ENCODE measurements around the gene ESPNL.

The ESPNL gene

DNA sequence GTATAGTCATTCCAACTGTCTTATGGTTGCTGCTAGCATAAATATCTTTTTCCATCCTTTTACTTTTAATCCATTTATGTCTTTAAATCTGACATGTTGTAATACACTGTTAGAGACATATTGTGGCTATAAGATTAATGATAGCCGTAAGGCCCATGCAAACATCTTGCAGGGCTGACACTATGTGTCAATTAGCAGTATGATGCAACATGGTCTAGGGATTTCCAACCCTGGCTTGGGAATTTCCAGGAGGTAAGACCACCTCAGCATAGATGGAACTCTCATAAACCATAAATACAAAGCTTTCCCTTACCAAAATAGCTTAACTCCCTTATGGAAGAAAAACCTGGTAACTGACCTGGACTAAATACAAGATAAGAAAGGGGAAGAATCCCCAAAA lies 22.8 kb upstream of the ESPNL start:
- Histone ChIP-seq H3K4me3 (ENCODE audit: low read length) (no peak overlapping the region), H3K4me2 (ENCODE audit: low read length) (no peak overlapping the region), H3K79me2 (ENCODE audit: control insufficient read depth, low read length) (0 out of 2 replicates have a peak, but pooled peaks cover 2% of the 10 kb centered on the region), H3K9me2 (replicated peaks; ENCODE audit: control insufficient read depth, low read length) (no peaks in the 10 kb centered on the region), H3K36me3 (ENCODE audit: control insufficient read depth, low read length) (peaks cover 58% of the 10 kb centered on the region), H4K20me1 (ENCODE audit: control insufficient read depth, insufficient read depth, low read depth, low read length) (no peaks in the 10 kb centered on the region), H3K4me1 (ENCODE audit: control insufficient read depth, low read length) (no peaks in the 10 kb centered on the region), H3K27ac (ENCODE audit: low read depth, low read length) (no peak overlapping the region), H3K27me3 (ENCODE audit: control insufficient read depth, low read length) (no peaks in the 10 kb centered on the region), H3F3A (ENCODE audit: control insufficient read depth, insufficient read depth) (no peaks in the 10 kb centered on the region), H3K9me3 (ENCODE audit: control insufficient read depth, insufficient read depth, low read length) (no peaks in the 10 kb centered on the region)
- TF ChIP-seq, protein P1, sequence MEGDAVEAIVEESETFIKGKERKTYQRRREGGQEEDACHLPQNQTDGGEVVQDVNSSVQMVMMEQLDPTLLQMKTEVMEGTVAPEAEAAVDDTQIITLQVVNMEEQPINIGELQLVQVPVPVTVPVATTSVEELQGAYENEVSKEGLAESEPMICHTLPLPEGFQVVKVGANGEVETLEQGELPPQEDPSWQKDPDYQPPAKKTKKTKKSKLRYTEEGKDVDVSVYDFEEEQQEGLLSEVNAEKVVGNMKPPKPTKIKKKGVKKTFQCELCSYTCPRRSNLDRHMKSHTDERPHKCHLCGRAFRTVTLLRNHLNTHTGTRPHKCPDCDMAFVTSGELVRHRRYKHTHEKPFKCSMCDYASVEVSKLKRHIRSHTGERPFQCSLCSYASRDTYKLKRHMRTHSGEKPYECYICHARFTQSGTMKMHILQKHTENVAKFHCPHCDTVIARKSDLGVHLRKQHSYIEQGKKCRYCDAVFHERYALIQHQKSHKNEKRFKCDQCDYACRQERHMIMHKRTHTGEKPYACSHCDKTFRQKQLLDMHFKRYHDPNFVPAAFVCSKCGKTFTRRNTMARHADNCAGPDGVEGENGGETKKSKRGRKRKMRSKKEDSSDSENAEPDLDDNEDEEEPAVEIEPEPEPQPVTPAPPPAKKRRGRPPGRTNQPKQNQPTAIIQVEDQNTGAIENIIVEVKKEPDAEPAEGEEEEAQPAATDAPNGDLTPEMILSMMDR (IDR thresholded peaks at IDR 0.05; ENCODE audit: low read depth, low read length, poor library complexity, severe bottlenecking), result no peak
- no peak for TF ChIP-seq EZH2phosphoT487 (IDR thresholded peaks at IDR 0.05; ENCODE audit: borderline replicate concordance, low read length)

DNA sequence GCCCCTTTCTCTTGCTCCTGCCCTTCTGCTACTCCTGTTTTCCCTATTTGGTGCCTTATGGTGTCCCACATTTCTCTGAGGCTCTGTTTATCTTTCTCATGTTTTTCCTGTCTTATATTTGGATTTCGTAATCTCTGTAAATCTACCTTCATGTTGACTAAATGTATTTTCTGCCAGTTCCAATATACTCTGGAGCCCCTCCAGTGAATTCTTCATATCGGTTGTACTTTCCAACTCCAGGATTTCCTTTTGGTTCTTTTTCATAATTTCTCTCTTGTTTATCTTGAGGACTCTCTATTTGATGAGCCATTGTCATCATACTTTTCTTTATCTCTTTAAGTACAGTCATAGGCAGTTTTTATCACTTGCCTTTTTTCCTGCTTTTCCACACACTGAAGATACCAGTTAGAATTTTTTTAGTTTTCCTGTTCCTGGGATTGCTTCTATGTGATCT lies 20.2 kb upstream of the ESPNL start:
- TF ChIP-seq, protein P1 (IDR thresholded peaks at IDR 0.05; ENCODE audit: low read depth, low read length, poor library complexity, severe bottlenecking), result no peak
- no peak for TF ChIP-seq EZH2phosphoT487 (IDR thresholded peaks at IDR 0.05; ENCODE audit: borderline replicate concordance, low read length)
- Histone ChIP-seq H3K27me3 (ENCODE audit: control insufficient read depth, low read length) (no peaks in the 10 kb centered on the region), H3K4me2 (ENCODE audit: low read length) (no peak overlapping the region), H3K4me3 (ENCODE audit: low read length) (no peak overlapping the region), H3K79me2 (ENCODE audit: control insufficient read depth, low read length) (0 out of 2 replicates have a peak, but pooled peaks cover 2% of the 10 kb centered on the region), H3K4me1 (ENCODE audit: control insufficient read depth, low read length) (no peaks in the 10 kb centered on the region), H3K36me3 (ENCODE audit: control insufficient read depth, low read length) (peaks cover 64% of the 10 kb centered on the region), H4K20me1 (ENCODE audit: control insufficient read depth, insufficient read depth, low read depth, low read length) (no peaks in the 10 kb centered on the region), H3F3A (ENCODE audit: control insufficient read depth, insufficient read depth) (no peaks in the 10 kb centered on the region), H3K9me2 (replicated peaks; ENCODE audit: control insufficient read depth, low read length) (no peaks in the 10 kb centered on the region), H3K27ac (ENCODE audit: low read depth, low read length) (no peak overlapping the region), H3K9me3 (ENCODE audit: control insufficient read depth, insufficient read depth, low read length) (no peaks in the 10 kb centered on the region)

DNA sequence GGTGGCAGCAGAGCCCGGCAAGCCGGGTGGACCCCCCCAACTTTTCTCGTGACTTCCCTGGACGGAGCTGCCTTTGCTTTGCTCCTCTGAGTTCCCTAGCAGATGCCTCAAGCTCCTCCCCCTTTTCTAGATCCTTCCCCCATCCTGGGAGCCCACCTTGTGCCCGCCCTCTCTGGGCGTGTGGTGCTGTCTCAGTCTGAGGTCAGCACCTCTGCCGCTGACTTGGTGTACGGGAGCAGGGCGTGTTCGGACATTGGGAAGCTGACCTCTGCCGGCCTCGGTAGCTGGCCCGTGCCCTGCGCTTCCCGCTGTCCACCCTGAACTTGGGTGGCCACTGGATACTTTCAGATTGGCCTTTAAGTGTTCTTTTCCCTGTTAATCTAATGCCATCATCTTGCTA lies 19.6 kb upstream of the ESPNL start:
- Histone ChIP-seq H3K9me2 (replicated peaks; ENCODE audit: control insufficient read depth, low read length) (no peaks in the 10 kb centered on the region), H3K4me2 (ENCODE audit: low read length) (no peak overlapping the region), H3K79me2 (ENCODE audit: control insufficient read depth, low read length) (no peaks in the 10 kb centered on the region), H3K27ac (ENCODE audit: low read depth, low read length) (no peak overlapping the region), H4K20me1 (ENCODE audit: control insufficient read depth, insufficient read depth, low read depth, low read length) (no peaks in the 10 kb centered on the region), H3K4me1 (ENCODE audit: control insufficient read depth, low read length) (no peaks in the 10 kb centered on the region), H3F3A (ENCODE audit: control insufficient read depth, insufficient read depth) (0 out of 2 replicates have a peak, but pooled peaks cover under 1% of the 10 kb centered on the region), H3K9me3 (ENCODE audit: control insufficient read depth, insufficient read depth, low read length) (no peaks in the 10 kb centered on the region), H3K4me3 (ENCODE audit: low read length) (no peak overlapping the region), H3K36me3 (ENCODE audit: control insufficient read depth, low read length) (peaks cover 62% of the 10 kb centered on the region), H3K27me3 (ENCODE audit: control insufficient read depth, low read length) (no peaks in the 10 kb centered on the region)
- TF ChIP-seq, protein P1 (IDR thresholded peaks at IDR 0.05; ENCODE audit: low read depth, low read length, poor library complexity, severe bottlenecking), result no peak
- no peak for TF ChIP-seq EZH2phosphoT487 (IDR thresholded peaks at IDR 0.05; ENCODE audit: borderline replicate concordance, low read length)

Data from DOHH2 (cell line).